ENCODE data around the gene HOMER2.

Gene HOMER2

GRCh38 chr15:82916161-82916952, 36.2 kb downstream of the HOMER2 start:
- Mint-ChIP-seq H3K4me1 (ENCODE audit: low read depth in 2 of 2) (no peaks in the 10 kb centered on the region), H3K4me3 (no peak overlapping the region), H3K27ac (no peak overlapping the region), H3K27me3 (peaks cover 33 to 41% of the 10 kb centered on the region in 2 donors), H3K36me3 (ENCODE audit: insufficient read depth) (no peaks in the 10 kb centered on the region), H3K9me3 (no peaks in the 10 kb centered on the region)
- DNase-seq (no peak), ATAC-seq (replicated peaks) (no peak)

DNA sequence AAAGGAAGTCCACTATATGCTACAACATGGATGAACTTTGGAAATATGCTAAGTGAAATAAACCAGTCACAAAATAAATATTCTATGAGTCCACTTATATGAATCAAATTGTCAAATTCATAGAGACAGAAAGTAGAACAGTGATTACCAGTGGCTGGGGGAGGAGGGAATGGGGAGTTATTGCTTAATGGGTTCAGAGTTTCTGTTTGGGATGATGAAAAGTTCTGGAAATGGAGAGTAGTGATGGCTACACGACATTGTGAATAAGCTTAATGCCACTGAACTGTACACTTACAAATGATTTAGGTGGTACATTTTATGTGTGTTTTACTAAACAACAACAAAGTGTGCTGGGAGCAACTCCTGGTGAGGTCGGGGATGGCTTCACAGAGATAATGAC, 38.1 kb downstream of the HOMER2 start:
- Mint-ChIP-seq H3K36me3 (ENCODE audit: insufficient read depth) (no peaks in the 10 kb centered on the region), H3K27me3 (peaks cover 28 to 41% of the 10 kb centered on the region in 2 donors), H3K4me3 (no peak overlapping the region), H3K27ac (no peak overlapping the region), H3K4me1 (ENCODE audit: low read depth in 2 of 2) (no peaks in the 10 kb centered on the region), H3K9me3 (peaks cover 0 to 1% of the 10 kb centered on the region in 2 donors)
- no peak for DNase-seq
- no peak for ATAC-seq (replicated peaks)

GRCh38 chr15:82911458-82911857, 41.1 kb downstream of the HOMER2 start:
- ATAC-seq (replicated peaks) (no peak), DNase-seq (no peak)
- H3K36me3 Mint-ChIP-seq (ENCODE audit: insufficient read depth): no peaks in the 10 kb centered on the region
- peaks cover 29 to 44% of the 10 kb centered on the region in 2 donors for H3K27me3 Mint-ChIP-seq
- H3K4me3 Mint-ChIP-seq: no peak overlapping the region
- H3K27ac Mint-ChIP-seq: no peak overlapping the region
- no peaks in the 10 kb centered on the region for H3K4me1 Mint-ChIP-seq (ENCODE audit: low read depth in 2 of 2)
- peaks cover 0 to 9% of the 10 kb centered on the region in 2 donors for H3K9me3 Mint-ChIP-seq

DNA sequence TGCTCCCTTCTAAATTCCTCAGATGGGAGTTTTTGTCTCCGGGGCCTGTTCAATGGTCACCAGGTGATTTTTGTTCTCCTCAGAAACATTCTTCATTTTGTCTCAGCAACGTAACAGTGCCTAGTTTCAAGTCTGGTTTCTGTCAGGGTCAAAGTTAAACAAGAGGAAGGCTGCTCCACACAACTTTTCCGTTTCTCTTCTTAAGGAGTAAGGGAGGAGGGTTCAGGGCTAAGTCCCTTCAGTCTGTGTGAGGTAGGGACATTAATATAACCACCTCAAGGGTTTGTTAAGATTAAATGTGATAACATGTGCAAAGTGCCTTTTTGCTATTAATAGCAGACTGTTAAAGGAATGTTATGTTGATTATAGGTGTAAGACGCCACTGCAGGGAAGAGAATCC, 41.8 kb downstream of the HOMER2 start:
- H3K4me3 Mint-ChIP-seq: no peak overlapping the region

DNA sequence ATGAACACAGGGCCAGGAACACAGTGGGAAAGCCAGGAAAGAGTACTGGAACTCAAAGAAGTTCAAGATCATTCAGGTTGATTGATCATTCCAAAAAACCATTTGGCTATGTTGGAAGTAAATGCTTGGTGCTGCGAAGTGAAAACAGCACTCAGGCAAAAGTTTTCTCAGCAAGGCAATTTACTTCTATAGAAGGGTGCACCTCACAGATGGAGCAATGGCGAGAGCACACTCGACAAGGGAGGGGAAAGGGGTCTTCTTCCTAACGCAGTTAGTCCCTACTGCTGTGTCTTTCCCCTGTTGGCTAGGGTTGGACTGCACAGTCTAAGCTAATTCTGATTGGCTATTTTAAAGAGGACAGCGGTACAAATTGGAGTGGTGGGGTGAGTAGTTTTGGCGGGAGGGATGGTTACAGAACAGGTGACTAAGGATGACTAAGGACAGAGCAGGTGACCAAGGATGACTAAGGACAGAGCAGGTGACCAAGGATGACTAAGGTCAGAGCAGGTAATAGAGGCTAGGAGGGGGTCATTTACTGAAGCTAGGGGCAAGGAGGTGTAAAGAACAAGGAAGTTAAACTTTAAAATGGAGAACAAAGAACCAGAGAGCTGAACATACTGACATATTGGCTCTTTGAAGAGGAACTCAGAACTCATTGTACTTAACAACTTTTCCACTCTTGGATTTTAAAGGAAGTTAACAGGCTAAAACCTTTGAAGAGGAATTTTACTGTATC, 43.3 kb downstream of the HOMER2 start:
- Mint-ChIP-seq H3K27me3 (peaks cover 22 to 38% of the 10 kb centered on the region in 2 donors), H3K36me3 (ENCODE audit: insufficient read depth) (no peaks in the 10 kb centered on the region), H3K4me3 (no peak overlapping the region), H3K27ac (no peak overlapping the region), H3K9me3 (peaks cover 0 to 9% of the 10 kb centered on the region in 2 donors), H3K4me1 (ENCODE audit: low read depth in 2 of 2) (no peaks in the 10 kb centered on the region)
- ATAC-seq (replicated peaks) (no peak), DNase-seq (no peak)

More for the DNA sequence above, 41.8 kb downstream of the HOMER2 start:
- Mint-ChIP-seq H3K27me3 (peaks cover 29 to 44% of the 10 kb centered on the region in 2 donors), H3K4me1 (ENCODE audit: low read depth in 2 of 2) (no peaks in the 10 kb centered on the region), H3K27ac (no peak overlapping the region), H3K9me3 (peaks cover 0 to 9% of the 10 kb centered on the region in 2 donors), H3K36me3 (ENCODE audit: insufficient read depth) (no peaks in the 10 kb centered on the region)
- no peak for DNase-seq
- ATAC-seq (replicated peaks): no peak

DNA sequence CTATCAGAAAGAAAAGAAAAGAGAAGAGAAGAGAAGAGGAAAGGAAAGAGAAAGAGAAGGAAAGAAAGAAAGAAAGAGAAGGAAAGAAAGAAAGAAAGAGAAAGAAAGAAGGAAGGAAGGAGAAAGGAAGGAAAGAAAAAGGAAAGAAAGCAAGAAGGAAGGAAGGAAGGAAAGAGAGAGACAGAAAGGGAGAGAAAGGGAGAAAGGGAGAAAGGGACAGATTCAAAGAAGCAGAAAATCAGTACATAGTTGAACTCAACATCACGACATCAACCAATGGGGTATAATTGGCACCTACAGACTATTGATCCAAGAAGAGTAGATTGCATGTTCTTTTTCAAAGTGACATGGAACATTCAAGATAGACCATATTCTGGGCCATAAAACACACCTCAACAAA, 45.2 kb downstream of the HOMER2 start:
- Mint-ChIP-seq H3K36me3 (ENCODE audit: insufficient read depth) (no peaks in the 10 kb centered on the region), H3K27ac (no peak overlapping the region), H3K4me1 (ENCODE audit: low read depth in 2 of 2) (no peaks in the 10 kb centered on the region), H3K4me3 (no peak overlapping the region), H3K9me3 (peaks cover 0 to 9% of the 10 kb centered on the region in 2 donors), H3K27me3 (peaks cover 3 to 33% of the 10 kb centered on the region in 2 donors)
- no peak for ATAC-seq (replicated peaks)
- DNase-seq: no peak

GRCh38 chr15:82904574-82904973, 47.9 kb downstream of the HOMER2 start:
- peaks cover 0 to 9% of the 10 kb centered on the region in 2 donors for H3K9me3 Mint-ChIP-seq
- H3K4me1 Mint-ChIP-seq (ENCODE audit: low read depth in 2 of 2): no peaks in the 10 kb centered on the region
- no peaks in the 10 kb centered on the region for H3K36me3 Mint-ChIP-seq (ENCODE audit: insufficient read depth)
- H3K27ac Mint-ChIP-seq: no peak overlapping the region
- ATAC-seq (replicated peaks) (no peak), DNase-seq (no peak)
- H3K4me3 Mint-ChIP-seq: no peak overlapping the region
- peaks cover 10 to 34% of the 10 kb centered on the region in 2 donors for H3K27me3 Mint-ChIP-seq

DNA sequence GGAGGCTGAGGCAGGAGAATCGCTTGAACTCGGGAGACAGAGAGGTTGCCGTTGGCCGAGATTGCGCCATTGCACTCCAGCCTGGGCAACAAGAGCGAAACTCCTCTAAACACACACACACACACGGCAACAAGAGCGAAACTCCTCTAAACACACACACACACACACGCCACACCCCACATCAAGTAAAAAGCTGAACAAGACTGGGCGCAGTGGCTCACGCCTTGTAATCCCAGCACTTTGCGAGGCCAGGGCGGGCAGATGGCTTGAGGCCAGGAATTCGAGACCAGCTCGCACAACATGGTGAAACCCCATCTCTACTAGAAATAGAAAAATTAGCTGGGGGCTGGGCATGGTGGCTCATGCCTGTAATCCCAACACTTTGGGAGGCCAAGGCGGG, 49.0 kb downstream of the HOMER2 start:
- no peak for ATAC-seq (replicated peaks)
- H3K4me3 Mint-ChIP-seq: no peak overlapping the region
- H3K27ac Mint-ChIP-seq: no peak overlapping the region
- no peaks in the 10 kb centered on the region for H3K4me1 Mint-ChIP-seq (ENCODE audit: low read depth in 2 of 2)
- no peaks in the 10 kb centered on the region for H3K36me3 Mint-ChIP-seq (ENCODE audit: insufficient read depth)
- DNase-seq: no peak
- peaks cover 0 to 3% of the 10 kb centered on the region in 2 donors for H3K9me3 Mint-ChIP-seq
- H3K27me3 Mint-ChIP-seq: peaks cover 10 to 28% of the 10 kb centered on the region in 2 donors

DNA sequence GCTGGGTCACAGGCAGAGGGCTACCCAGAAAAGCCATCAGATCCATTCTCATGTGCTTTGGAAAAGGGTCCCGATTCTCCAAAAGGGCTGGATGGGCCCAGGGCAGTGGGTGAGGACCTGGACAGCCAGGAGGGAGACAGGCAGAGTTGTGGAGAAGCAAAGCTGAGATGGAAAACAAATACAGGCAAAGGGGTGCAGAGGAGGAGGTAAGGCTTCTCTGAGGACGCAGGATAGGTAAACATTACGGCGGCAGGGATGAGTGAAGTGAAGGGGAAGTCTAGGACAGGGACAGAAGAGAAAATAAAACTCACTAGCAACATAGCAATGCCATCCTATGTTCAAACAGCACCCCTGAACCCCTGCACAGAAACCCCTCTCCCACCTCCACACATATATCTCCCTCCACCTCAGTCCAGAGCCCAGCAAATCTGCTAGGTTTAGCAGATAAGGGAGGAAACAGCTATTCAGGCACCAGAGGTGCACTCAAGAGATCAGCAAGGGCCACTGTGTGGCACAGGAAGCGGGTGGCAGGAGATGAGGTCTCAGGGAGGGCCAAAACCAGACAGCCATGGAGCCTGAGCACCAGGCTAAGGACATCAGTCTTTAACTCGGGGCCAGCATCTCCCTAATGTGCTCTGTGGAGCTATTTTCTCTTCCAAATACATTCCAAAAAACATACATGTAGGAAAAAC, 51.3 kb downstream of the HOMER2 start:
- no peaks in the 10 kb centered on the region for H3K4me1 Mint-ChIP-seq (ENCODE audit: low read depth in 2 of 2)
- ATAC-seq (replicated peaks) (no peak), DNase-seq (no peak)
- H3K27ac Mint-ChIP-seq: no peak overlapping the region
- no peaks in the 10 kb centered on the region for H3K36me3 Mint-ChIP-seq (ENCODE audit: insufficient read depth)
- H3K27me3 Mint-ChIP-seq: peaks cover 11 to 17% of the 10 kb centered on the region in 2 donors
- H3K4me3 Mint-ChIP-seq: no peak overlapping the region
- no peaks in the 10 kb centered on the region for H3K9me3 Mint-ChIP-seq

DNA sequence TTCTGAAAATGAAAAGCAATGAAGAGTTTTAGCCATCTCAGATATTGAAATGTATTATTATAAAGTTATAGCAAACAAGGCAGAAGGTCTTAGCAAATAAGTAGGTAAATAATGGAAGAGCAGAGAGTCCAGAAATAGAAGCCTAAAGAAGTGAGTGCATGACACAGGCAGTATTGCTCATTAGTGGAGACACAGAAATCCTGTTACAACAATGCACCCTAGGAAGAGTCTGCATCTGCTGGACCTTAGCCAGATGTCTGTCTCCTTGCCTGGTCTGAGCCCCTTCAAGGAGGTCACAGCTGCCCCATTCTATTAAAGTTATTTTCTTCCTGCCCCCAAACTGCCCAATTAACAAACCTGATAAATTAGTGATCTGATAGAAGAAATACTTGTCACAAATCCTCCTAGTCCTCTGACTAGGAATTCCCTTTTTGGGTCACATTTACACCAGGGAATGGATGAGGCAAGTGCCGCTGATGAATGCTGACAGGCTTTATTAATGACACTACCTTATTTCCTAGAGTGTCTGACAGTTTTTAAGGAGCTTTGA, 51.9 kb downstream of the HOMER2 start:
- no peaks in the 10 kb centered on the region for H3K9me3 Mint-ChIP-seq
- ATAC-seq (replicated peaks): no peak

DNA sequence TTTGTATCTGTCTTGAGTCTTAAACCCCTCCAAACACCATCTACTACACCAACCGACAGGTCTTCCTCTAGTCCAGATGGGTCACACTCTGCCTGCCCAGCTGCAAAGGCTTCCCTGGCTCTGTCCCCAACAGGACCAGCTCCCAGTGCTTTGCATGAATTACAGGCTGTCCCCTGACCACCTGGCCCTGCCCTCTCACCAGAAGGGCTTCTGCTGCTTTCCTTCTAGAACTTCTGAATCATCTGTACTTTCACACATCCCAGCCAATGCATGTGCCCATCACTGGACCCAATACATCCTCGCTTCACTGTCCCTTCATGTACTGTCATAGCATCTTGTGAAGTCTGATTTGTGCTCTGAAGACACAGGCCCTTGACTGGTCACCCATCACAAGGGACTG, 53.6 kb downstream of the HOMER2 start:
- H3K9me3 Mint-ChIP-seq: no peaks in the 10 kb centered on the region
- no peaks in the 10 kb centered on the region for H3K4me1 Mint-ChIP-seq (ENCODE audit: low read depth in 2 of 2)
- no peak overlapping the region for H3K4me3 Mint-ChIP-seq
- no peak overlapping the region for H3K27ac Mint-ChIP-seq
- H3K27me3 Mint-ChIP-seq: peaks cover 17 to 24% of the 10 kb centered on the region in 2 donors
- no peaks in the 10 kb centered on the region for H3K36me3 Mint-ChIP-seq (ENCODE audit: insufficient read depth)
- DNase-seq (no peak), ATAC-seq (replicated peaks) (no peak)

More for the DNA sequence above, 51.9 kb downstream of the HOMER2 start:
- no peak overlapping the region for H3K27ac Mint-ChIP-seq
- no peaks in the 10 kb centered on the region for H3K36me3 Mint-ChIP-seq (ENCODE audit: insufficient read depth)
- no peak overlapping the region for H3K4me3 Mint-ChIP-seq
- H3K4me1 Mint-ChIP-seq (ENCODE audit: low read depth in 2 of 2): no peaks in the 10 kb centered on the region
- DNase-seq: no peak
- peaks cover 17% of the 10 kb centered on the region in 2 donors for H3K27me3 Mint-ChIP-seq

- no peaks in the 10 kb centered on the region for H3K9me3 Mint-ChIP-seq
- no peak for ATAC-seq (replicated peaks)
- DNase-seq: no peak
- H3K27me3 Mint-ChIP-seq: peaks cover 3 to 38% of the 10 kb centered on the region in 2 donors
- H3K36me3 Mint-ChIP-seq (ENCODE audit: insufficient read depth): no peaks in the 10 kb centered on the region
- H3K27ac Mint-ChIP-seq: no peak overlapping the region
- no peak overlapping the region for H3K4me3 Mint-ChIP-seq
- H3K4me1 Mint-ChIP-seq (ENCODE audit: low read depth in 2 of 2): no peaks in the 10 kb centered on the region
These were observed 56.5 kb downstream of the HOMER2 start for GRCh38 chr15:82895983-82896382.

DNA sequence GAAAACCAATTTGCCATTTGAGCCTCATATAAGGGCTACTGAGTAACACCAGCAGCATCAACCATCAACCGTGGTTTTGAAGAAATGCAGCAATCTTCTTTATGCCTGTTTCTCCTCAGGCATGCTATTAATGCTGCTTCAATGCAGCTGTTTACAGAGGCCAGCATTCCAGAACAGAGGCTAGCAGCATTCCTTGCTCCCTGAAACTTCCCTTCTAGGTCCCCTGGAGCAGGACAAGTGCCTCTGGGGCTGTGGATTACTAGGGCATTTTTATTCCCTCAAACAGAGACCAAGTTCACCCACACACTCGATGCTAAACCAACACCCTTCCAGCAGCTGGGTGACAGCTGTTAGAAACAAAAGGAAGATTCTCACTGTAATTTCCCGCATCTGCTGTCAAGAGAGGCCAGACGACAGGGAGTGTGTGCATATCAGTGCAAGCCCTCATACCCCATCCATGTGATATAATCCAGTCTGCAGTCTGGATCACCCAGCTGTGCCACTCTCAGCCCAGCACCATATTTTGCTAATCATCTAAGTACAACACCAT, 57.5 kb downstream of the HOMER2 start:
- H3K4me1 Mint-ChIP-seq (ENCODE audit: low read depth in 2 of 2): no peaks in the 10 kb centered on the region

More for the DNA sequence above, 57.5 kb downstream of the HOMER2 start:
- H3K9me3 Mint-ChIP-seq: no peaks in the 10 kb centered on the region
- no peaks in the 10 kb centered on the region for H3K36me3 Mint-ChIP-seq (ENCODE audit: insufficient read depth)
- ATAC-seq (replicated peaks): no peak
- no peak overlapping the region for H3K27ac Mint-ChIP-seq
- no peak overlapping the region for H3K4me3 Mint-ChIP-seq
- H3K27me3 Mint-ChIP-seq: peaks cover 0 to 33% of the 10 kb centered on the region in 2 donors
- no peak for DNase-seq

All from effector memory CD8-positive, alpha-beta T cell (primary cell).